HG03354 (cell line): Measurements from ENCODE around the gene KLC3.

ENCODE experiments used
- ATAC-seq: cut with Tn5 transposase; IDR thresholded peaks from one replicate; pipeline ENCODE4 v1.9.1; 2021; ENCODE audit warnings: mild to moderate bottlenecking; ENCODE audit not compliant: unreplicated experiment, poor library complexity, severe bottlenecking

Gene KLC3

DNA sequence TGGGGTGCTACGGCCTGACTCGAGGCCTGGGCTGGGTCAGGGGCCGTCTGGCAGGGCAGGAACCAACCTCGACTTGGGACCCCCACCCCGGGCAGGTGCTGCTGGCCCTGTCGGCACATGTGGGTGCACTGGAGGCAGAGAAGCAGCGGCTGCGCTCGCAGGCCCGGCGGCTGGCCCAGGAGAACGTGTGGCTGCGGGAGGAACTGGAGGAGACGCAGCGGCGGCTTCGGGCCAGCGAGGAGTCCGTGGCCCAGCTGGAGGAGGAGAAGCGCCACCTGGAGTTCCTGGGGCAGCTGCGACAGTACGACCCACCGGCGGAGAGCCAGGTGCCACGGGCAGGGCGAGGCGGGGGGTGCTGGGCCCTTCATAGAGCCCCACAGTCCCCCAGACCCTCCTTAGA lies 5.9 kb downstream of the KLC3 start:
- ATAC-seq, result no peak

GRCh38 chr19:45347570-45348366 lies 7.2 kb downstream of the KLC3 start:
- ATAC-seq, result no peak

DNA sequence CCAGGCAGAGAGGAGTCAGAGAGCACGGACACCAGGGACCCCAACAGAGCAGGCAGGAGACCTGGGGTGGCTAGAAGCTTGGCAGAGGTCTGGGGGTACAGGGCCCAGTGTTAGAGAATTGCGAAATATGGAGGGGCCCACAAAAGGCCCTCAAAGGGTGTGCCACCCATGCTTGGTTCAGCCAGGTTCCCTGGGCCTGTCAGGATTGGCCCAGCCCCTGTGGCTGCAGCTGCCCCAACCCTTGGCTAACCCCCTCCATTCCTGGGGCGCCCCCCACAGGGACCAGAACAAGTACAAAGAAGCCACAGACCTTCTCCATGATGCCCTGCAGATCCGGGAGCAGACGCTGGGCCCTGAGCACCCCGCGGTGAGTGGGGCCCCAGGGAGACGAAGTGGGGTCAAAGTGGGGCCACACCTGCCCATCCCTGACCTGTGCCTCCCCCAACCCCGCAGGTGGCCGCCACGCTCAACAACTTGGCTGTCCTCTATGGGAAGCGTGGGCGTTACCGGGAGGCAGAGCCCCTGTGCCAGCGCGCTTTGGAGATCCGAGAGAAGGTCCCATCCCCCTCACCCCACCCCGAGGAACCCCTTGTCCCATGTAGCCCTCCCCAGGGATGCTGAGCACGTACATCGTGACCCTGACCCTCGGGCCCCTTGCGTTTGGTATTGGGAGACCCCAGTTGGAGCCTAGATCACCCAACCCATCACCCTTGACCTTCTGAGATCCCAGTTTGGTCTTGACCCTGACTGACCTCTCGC lies 8.0 kb downstream of the KLC3 start:
- no peak for ATAC-seq

DNA sequence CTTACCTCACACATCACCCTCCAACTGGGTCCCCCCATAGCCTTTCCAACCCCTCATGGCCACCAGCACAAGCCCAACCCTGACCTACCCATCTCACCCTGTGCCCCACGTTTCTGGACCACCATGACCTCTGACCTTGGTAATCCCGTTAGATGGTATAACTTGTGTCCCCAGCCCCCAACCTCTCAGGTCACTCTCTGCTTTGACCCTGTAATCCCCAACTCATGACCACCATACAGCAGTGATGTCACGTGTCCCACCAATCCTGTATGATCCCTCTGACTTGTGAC lies 8.5 kb downstream of the KLC3 start:
- no peak for ATAC-seq

DNA sequence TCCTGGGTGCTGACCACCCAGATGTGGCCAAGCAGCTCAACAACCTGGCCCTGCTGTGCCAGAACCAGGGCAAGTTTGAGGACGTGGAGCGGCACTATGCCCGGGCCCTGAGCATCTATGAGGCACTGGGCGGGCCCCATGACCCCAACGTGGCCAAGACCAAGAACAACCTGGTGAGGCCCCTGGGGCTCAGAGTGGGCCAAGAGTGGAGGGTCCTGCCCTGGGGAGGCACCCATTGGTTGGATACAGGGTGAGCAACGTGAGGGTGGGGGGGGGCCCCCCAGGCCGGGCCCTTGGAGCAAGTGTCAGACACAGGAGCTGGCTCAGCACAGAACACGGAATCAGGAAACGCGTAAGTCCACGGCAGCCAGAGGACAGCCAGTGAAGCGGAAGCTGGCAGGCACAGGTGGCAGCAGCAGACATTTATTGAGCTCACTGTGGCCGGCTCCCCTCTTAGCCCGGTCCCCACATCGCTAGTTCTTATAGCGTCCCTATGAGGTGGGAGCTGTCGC lies 8.9 kb downstream of the KLC3 start:
- no peak for ATAC-seq

DNA sequence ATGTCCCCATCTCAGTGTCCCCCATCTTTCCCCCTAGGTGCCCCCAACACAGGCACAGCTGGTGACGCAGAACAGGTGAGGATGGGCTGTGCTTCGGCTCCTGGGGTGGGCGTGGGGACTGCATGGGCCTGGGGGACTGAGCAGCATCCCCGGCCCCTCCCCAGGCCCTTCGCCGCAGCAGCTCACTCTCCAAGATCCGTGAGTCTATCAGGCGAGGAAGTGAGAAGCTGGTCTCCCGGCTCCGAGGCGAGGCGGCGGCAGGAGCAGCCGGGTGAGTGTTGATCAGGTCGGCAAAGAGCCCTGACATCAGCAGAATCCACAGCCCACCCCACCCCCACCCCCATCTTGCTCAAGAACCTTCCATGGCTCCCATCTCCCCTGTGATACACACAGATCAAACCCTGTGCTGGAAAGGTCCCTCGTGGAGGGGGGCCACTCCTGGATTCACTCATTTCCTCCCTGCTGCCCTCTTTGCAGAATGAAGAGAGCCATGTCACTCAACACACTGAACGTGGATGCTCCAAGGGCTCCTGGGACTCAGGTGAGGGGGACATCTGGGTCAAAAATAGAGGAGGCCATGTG lies 10.0 kb downstream of the KLC3 start:
- ATAC-seq, result no peak

- no peak for ATAC-seq
Observed at GRCh38 chr19:45351401-45351952, 10.9 kb downstream of the KLC3 start.

GRCh38 chr19:45352062-45352461 lies 11.5 kb downstream of the KLC3 start:
- no peak for ATAC-seq

DNA sequence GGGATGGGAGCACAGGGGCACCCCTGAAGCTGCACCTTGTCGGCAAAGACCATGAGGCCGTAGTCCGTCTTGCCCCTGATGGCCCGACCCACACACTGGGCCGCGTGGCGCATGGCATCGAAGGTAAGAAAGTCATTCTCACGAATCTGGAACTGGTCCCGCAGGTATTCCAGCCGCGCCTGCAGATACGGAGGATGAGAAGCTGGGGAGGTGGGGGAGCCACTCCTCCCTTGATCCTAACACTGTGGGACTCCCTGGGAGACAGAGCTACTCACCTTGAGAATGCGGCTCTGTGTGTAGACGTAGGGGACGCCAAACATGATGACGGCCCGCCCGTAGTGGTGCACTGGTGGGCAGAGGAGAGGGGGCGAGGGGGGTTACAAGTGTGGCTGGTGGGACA lies 11.9 kb downstream of the KLC3 start:
- no peak for ATAC-seq

DNA sequence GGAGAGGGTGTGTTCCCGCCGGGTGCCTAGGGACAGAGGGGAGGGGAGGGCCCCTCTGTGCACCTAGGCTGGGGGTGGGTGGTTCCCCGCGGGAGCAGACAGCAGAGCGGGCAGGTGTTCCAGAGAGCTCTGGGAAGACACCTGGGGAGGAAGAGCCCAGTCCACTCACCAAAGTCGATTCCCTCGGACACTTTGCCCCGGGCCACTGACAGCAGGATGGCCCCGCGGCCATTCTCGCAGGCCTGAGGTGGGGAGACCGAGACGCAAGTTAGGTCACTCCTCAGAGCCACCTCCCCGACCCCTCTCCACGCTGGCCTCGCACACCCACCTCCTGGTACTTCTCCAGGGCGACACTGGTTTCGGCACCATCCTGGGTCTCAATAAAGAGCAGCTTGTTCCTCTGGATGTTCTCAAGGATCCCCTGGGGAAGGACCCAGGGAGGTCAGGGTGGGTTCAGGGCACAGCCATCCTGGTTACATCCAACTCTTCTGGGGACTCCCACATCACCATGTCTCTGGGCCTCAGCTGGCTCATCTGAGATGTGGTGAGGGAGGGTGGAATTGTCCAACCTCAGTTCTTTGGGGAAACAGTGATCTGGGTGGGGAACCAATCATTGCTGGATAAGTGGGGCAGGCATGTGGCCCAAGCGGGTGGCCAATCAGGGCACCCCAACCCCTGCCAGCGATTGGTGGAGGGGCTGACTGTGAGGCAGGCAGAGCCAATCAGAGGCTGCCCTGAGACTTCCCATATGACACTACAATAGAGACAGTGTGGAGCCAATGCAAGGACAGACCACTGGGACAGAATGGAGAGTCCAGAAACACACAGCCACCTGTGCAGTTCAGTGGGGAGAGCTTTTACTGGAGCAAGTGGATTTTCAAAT lies 12.6 kb downstream of the KLC3 start:
- no peak for ATAC-seq

GRCh38 chr19:45354241-45354842 lies 13.8 kb downstream of the KLC3 start:
- ATAC-seq, result no peak

GRCh38 chr19:45355402-45355801 lies 14.9 kb downstream of the KLC3 start:
- ATAC-seq, result no peak

DNA sequence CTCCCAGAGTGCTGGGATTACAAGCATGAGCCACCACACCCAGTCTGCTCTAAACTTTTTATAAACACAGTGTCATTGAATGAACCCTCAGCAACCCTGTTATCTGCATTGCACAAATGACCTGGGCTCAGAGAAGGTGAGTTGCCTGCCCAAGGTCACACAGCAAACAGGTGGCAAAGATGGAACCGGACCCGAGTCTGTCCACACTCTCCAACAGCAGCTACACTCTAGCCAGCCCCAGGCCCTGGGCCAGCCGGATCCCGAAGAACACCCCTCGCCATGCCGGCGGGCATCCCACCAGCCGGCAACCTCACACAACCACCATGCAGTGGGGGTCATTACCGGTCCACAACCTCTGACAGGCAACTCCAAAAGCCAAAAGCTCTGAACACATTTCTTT lies 15.4 kb downstream of the KLC3 start:
- ATAC-seq, result no peak

GRCh38 chr19:45356760-45357444 lies 16.4 kb downstream of the KLC3 start:
- ATAC-seq, result no peak

GRCh38 chr19:45357445-45357783 lies 16.9 kb downstream of the KLC3 start:
- ATAC-seq, result no peak

DNA sequence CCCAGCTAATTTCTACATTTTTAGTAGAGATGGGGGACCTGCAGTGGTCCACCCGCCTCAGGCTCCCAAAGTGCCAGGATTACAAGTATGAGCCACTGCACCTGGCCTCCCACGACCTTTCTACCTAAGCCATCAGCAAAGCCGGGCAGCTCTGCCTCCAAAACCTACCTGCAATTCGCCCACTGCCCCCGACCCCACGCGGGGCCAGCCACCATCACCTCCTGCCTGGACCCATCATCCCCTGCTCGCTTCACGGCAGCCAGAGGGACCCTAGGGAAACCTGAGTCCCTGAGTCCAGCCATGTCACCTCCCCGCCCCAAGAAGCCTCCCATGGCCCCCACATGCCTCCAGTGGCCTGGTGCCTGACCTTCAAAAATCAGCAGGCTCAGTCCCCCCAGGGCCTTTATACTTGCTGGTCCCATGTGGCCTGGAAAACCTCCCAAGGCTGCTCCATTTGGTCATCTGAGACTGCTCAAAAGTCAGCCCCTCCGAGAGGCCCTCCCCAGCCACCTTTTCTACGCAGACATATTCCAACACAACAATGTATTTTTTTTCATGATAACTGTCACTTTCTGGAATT lies 17.8 kb downstream of the KLC3 start:
- no peak for ATAC-seq

GRCh38 chr19:45361608-45362007 lies 21.1 kb downstream of the KLC3 start:
- ATAC-seq, result no peak

- no peak for ATAC-seq
Observed at GRCh38 chr19:45362291-45362690, 21.7 kb downstream of the KLC3 start.
